HUDEP-2 (cell line): ENCODE data around the gene RGS21.

ENCODE experiments used
- DNase-seq, 76 experiments: peaks; one replicate each; lab custom pipeline; 2025; ENCODE audit not compliant: unreplicated experiment in 76 of 76; lab: John Stamatoyannopoulos, UW

The RGS21 gene

DNA sequence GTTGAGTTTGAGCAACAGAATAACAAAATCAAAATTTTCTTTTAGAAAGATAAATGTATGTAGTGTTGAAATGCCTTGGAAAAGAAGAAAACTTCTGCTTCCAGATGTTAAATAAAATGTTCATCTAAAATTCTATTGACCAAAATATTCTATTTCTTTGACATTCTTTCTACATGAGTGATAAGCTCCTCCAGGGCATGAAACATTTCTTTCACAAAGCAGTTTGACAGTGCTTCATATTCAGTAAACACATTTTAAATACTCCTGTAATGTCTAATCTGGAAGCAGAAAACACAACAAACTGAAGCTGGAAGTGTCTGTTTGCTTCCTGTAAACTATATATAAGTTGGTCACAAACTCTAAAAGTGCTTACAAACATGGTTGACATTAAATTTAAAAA is 61.5 kb downstream of the RGS21 start:
- DNase-seq, result no peak

DNA sequence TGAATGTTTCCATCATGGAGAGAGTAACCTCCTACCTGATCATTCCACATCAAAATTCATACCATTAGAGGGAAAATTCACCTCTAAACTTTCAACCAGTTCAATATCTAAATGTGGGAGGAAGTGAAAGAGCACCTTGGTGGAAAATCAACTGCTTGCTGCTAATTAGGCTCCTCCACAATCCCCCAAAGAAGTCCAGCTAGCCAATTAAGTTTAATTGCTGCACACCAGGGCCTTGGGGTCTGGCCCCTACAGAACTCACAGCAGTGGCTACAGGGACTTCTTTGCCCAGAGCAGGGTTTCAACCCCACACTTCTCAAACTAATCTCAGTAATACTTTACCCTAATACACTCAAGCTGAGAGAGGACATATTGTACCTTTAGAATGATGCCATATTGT is 62.1 kb downstream of the RGS21 start:
- DNase-seq, result no peak

GRCh38 chr1:192379554-192379953 is 62.8 kb downstream of the RGS21 start:
- DNase-seq, result no peak

DNA sequence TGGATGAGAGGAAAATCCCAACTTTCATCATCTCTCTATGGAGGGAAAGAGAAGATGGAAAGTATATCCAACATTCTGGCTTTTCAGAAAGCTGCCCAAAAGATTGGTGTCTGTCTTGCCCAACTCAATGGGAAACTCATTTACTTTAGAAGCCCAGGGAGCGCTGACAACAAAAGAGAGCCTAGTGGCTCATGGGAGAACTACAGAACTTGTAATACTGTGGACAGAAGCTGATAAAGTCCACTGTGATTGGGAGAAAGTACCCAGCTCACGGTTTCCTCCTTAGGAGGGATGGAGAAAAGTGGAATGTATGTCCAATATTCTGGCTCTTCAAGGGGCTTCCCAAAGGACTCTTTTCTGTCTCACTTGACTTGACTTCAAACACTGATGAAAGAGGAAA is 66.0 kb downstream of the RGS21 start:
- DNase-seq, result no peak

DNA sequence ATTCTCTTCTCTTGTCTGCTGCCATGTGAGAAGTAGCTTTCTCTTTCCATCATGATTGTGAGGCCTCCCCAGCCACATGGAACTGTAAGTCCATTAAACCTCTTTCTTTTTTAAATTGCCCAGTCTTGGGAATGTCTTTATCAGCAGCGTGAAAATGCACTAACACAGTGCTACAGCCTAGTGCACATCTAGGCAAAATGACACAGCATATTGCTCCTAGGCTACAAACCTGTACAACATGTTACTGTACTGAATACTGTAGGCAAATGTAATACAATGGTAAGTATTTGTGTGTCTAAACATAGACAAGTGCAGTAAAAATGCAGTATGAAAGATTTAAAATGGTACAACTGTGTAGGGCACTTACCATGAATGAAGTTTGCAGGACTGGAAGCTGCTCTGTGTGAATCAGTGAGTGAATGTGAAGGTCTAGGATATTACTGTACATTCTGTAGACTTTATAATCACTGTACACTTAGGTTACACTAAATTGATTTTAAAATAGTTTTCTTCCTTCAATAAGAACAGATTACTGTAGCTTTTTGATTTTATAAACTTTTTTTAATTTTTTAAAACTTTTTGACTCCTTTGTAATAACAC is 69.4 kb downstream of the RGS21 start:
- DNase-seq, result no peak

DNA sequence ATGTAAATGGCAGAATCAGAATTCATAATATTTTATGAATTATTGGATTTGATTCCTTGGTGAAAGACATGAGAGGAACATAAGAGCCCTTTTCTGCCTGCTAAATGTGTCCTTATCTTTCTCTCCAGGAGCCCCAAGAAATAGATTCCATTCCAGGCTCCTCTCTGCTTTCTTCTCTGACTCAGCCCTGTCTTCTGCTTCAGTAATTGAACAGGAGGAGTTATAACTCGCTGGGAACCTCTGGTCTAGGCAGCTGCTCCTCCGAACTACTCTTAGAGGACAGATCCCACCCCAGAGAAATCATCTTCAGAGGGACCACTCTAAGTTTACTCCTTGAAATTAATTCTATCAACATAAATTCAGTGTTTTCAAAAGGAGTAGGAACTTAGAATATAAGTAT is 78.4 kb downstream of the RGS21 start:
- DNase-seq, result no peak

DNA sequence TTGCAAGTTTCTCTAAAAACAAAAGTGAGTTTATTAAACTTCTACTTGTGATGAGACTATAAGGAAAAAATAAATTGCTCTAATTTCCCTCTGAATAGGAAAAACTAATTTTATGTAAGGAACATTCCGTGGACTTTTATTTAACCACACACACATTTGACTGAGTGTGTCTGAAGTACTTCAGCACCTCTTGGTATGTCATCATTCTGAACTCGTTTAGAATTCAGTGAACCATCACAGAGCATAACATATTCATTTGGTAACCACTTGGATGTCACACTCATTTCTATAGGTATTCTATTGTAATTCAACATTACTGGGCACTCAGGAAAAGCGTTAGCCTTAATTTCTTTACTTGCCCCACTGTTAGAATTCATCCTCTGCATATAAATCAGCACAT is 79.1 kb downstream of the RGS21 start:
- DNase-seq, result no peak

- no peak for DNase-seq
Measured at GRCh38 chr1:192399161-192399560, 82.4 kb downstream of the RGS21 start.

- DNase-seq, result no peak
Measured at GRCh38 chr1:192401825-192402224, 85.0 kb downstream of the RGS21 start.

DNA sequence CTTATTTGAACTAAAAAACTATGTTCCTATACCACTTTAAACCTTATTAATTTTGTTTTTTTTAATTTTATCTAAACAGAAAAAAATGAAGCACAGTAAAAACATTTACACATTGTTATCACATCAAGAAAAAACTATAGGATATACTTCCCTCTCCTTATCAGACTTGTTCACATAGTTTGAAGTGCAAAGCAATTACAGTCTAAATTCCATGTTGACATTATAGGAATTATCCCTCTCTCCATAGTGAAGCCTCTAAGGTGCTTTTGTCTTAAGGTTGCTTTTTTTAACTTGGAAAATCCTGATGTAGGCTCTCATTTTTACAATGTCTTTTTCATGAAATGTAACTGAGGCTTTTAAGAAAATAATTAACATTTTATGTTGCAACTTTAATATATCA is 85.8 kb downstream of the RGS21 start:
- no peak for DNase-seq

DNA sequence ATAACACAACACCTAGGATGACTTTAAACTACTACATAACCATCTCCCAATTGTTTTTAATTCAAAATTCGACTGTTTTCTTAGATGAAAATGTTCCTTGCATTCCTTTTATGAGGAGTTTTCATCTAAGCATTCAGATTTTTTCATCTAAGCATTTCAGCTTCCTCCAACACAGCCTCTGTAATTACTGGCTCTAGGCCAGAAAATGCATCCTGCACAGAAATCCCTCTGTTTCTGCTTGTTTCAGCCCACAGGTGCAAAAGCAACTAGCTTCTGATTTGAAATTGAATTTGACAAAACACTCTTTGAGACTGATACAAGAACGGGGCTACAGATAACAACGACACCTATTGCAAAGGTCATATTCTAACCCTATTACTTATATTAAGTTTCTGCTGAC is 90.4 kb downstream of the RGS21 start:
- DNase-seq, result no peak
